Measurements from ENCODE around the gene SEMA4C.

Gene SEMA4C

DNA sequence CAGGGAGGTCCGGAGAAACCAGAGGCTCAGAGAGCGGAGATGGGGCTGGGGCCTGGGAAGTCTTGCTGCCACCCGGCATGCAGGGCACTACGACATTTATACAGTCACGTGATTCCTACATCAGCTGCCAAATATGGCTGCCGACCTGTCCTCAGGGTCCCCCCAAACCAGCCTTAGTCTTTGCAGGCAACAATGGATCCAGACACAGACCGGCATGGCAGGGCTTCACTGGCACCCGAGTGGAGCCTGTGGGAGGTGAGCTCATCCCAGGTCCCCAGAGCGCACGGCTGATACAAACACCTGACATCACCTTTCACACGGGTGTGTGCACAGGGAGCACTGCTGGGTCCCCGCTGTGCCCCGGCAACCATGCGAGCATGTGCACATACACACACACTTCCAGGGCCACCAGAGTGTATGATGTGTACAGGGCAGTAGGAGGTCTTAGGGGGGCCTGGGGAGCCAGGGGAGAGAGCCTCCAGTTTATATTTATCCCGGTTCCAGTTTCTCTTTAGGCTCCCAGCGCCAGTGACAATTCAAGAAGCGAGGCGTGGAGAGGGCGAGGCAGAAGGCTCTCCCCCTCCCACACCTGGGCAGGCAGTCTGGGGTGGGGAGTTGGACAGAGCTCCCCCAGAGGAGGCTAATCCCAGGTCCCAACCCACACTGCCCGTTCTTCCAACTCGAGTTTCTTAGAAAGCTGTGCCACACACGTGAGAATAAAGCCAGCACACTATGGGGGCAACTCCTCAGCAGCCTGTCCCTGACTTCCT lies 2.7 kb downstream of the SEMA4C start:
- no peak for TF ChIP-seq GABPA (IDR thresholded peaks at IDR 0.05; ENCODE audit: low read depth)
- TF ChIP-seq, protein P1, sequence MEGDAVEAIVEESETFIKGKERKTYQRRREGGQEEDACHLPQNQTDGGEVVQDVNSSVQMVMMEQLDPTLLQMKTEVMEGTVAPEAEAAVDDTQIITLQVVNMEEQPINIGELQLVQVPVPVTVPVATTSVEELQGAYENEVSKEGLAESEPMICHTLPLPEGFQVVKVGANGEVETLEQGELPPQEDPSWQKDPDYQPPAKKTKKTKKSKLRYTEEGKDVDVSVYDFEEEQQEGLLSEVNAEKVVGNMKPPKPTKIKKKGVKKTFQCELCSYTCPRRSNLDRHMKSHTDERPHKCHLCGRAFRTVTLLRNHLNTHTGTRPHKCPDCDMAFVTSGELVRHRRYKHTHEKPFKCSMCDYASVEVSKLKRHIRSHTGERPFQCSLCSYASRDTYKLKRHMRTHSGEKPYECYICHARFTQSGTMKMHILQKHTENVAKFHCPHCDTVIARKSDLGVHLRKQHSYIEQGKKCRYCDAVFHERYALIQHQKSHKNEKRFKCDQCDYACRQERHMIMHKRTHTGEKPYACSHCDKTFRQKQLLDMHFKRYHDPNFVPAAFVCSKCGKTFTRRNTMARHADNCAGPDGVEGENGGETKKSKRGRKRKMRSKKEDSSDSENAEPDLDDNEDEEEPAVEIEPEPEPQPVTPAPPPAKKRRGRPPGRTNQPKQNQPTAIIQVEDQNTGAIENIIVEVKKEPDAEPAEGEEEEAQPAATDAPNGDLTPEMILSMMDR (IDR thresholded peaks at IDR 0.05; ENCODE audit: insufficient read depth, low read length): no peak
- TF ChIP-seq POLR2AphosphoS5 (IDR thresholded peaks at IDR 0.05; ENCODE audit: low read depth): no peak
- TF ChIP-seq, protein P2, sequence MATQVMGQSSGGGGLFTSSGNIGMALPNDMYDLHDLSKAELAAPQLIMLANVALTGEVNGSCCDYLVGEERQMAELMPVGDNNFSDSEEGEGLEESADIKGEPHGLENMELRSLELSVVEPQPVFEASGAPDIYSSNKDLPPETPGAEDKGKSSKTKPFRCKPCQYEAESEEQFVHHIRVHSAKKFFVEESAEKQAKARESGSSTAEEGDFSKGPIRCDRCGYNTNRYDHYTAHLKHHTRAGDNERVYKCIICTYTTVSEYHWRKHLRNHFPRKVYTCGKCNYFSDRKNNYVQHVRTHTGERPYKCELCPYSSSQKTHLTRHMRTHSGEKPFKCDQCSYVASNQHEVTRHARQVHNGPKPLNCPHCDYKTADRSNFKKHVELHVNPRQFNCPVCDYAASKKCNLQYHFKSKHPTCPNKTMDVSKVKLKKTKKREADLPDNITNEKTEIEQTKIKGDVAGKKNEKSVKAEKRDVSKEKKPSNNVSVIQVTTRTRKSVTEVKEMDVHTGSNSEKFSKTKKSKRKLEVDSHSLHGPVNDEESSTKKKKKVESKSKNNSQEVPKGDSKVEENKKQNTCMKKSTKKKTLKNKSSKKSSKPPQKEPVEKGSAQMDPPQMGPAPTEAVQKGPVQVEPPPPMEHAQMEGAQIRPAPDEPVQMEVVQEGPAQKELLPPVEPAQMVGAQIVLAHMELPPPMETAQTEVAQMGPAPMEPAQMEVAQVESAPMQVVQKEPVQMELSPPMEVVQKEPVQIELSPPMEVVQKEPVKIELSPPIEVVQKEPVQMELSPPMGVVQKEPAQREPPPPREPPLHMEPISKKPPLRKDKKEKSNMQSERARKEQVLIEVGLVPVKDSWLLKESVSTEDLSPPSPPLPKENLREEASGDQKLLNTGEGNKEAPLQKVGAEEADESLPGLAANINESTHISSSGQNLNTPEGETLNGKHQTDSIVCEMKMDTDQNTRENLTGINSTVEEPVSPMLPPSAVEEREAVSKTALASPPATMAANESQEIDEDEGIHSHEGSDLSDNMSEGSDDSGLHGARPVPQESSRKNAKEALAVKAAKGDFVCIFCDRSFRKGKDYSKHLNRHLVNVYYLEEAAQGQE (IDR thresholded peaks at IDR 0.05; ENCODE audit: insufficient replicate concordance, low read depth): no peak
- no peak for TF ChIP-seq SPI1 (IDR thresholded peaks at IDR 0.05; ENCODE audit: borderline replicate concordance, low read depth)
- no peak overlapping the region for H3K27ac ChIP-seq (replicated peaks)
- no peak for DNase-seq (ENCODE audit: low read depth in 1 of 2, low spot score in 1 of 2)
- peaks cover 17% of the 10 kb centered on the region for H3K27me3 ChIP-seq (ENCODE audit: insufficient read depth, poor library complexity, severe bottlenecking)
- H3K4me3 ChIP-seq (replicated peaks; ENCODE audit: insufficient read depth, low read length): no peak overlapping the region

DNA sequence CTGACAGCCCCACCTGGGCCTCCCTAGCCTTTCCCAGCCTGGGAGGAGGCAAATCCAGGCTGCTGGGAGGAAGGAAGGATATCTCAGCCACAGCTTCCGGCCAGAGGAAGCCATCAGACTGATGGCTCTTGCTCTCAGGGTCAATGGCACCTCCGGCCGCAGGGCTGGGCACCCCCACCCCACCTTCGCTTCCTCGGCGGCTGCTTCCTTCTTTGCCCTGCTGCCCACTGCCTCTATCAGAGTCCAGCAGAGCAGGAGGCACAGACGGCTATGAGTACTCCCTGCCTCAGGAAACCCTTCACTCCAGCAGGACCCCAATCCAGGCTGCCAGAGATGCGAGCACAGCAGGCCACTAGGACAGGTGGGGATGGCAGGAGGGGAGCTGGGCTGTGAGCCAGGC lies 3.3 kb downstream of the SEMA4C start:
- H3K27me3 ChIP-seq (ENCODE audit: insufficient read depth, poor library complexity, severe bottlenecking): peaks cover 16% of the 10 kb centered on the region
- TF ChIP-seq POLR2AphosphoS5 (IDR thresholded peaks at IDR 0.05; ENCODE audit: low read depth) (no peak; the same call in 1 of the 2 replicates), SPI1 (IDR thresholded peaks at IDR 0.05; ENCODE audit: borderline replicate concordance, low read depth) (no peak), GABPA (IDR thresholded peaks at IDR 0.05; ENCODE audit: low read depth) (no peak)
- TF ChIP-seq, protein P2 (IDR thresholded peaks at IDR 0.05; ENCODE audit: insufficient replicate concordance, low read depth): no peak
- TF ChIP-seq, protein P1 (IDR thresholded peaks at IDR 0.05; ENCODE audit: insufficient read depth, low read length): no peak
- no peak overlapping the region for H3K4me3 ChIP-seq (replicated peaks; ENCODE audit: insufficient read depth, low read length)
- no peak for DNase-seq (ENCODE audit: low read depth in 1 of 2, low spot score in 1 of 2)
- H3K27ac ChIP-seq (replicated peaks): no peak overlapping the region

DNA sequence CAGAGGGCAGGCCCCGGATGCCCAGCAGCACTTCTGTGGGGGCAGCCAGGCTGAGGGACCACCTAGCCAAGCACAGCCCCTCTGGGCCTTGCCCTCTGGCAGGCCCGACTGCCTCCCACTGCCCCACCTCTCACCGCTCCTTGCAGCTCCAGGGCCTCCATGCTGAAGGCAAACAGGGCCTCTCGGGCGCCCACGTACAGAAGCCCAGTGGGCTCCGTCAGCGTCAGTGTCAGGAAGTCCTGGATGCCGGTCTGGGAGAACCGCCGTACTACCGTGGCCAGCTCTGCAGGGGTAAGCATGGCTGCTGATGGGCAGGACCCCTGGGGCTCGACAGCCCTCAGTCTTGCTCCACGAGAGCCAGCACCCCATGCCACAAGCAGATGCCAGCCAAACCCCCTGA lies 3.7 kb downstream of the SEMA4C start:
- Histone ChIP-seq H3K4me3 (replicated peaks; ENCODE audit: insufficient read depth, low read length) (no peak overlapping the region), H3K27me3 (ENCODE audit: insufficient read depth, poor library complexity, severe bottlenecking) (peaks cover 12% of the 10 kb centered on the region), H3K27ac (replicated peaks) (no peak overlapping the region)
- no peak for DNase-seq (ENCODE audit: low read depth in 1 of 2, low spot score in 1 of 2)
- no peak for TF ChIP-seq GABPA (IDR thresholded peaks at IDR 0.05; ENCODE audit: low read depth)

DNA sequence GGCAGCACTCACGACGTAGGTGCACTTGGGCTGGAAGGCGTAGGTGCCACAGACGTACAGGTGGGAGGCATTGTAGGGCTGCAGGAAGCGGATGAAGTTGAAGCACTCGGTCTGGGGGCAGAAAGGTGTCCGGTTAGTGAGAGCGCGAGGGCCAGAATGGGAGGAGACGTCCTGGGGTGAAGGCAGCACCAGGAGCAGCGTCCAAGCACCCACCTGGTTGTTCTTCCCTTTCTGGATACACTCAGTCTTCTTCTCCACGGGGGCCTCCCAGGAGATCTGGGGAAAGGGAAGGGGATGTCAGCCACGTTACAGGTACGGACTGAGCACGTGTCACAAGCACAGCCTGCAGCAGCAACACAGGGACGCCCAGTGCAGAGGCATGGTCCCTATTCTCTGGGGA lies 4.2 kb downstream of the SEMA4C start:
- Histone ChIP-seq H3K27ac (replicated peaks) (no peak overlapping the region), H3K27me3 (ENCODE audit: insufficient read depth, poor library complexity, severe bottlenecking) (peaks cover 7% of the 10 kb centered on the region), H3K4me3 (replicated peaks; ENCODE audit: insufficient read depth, low read length) (no peak overlapping the region)
- DNase-seq (ENCODE audit: low read depth in 1 of 2, low spot score in 1 of 2): no peak
- TF ChIP-seq POLR2AphosphoS5 (IDR thresholded peaks at IDR 0.05; ENCODE audit: low read depth) (no peak), GABPA (IDR thresholded peaks at IDR 0.05; ENCODE audit: low read depth) (no peak), SPI1 (IDR thresholded peaks at IDR 0.05; ENCODE audit: borderline replicate concordance, low read depth) (no peak)
- TF ChIP-seq, protein P1 (IDR thresholded peaks at IDR 0.05; ENCODE audit: insufficient read depth, low read length): no peak
- TF ChIP-seq, protein P2 (IDR thresholded peaks at IDR 0.05; ENCODE audit: insufficient replicate concordance, low read depth): no peak
